Raji (cell line): ENCODE results near the gene ADK.

Experiments used
- POLR2A ChIP-seq: IDR thresholded peaks from 2 replicates; pipeline ENCODE4 v1.6.1; 2011; ENCODE audit warnings: low read depth, low read length, control low read depth; ENCODE audit not compliant: insufficient read depth

The ADK gene

GRCh38 chr10:74246495-74246894 lies 95.5 kb downstream of the ADK start:
- TF ChIP-seq POLR2A, result no peak

GRCh38 chr10:74249865-74250264 lies 98.8 kb downstream of the ADK start:
- no peak for TF ChIP-seq POLR2A

DNA sequence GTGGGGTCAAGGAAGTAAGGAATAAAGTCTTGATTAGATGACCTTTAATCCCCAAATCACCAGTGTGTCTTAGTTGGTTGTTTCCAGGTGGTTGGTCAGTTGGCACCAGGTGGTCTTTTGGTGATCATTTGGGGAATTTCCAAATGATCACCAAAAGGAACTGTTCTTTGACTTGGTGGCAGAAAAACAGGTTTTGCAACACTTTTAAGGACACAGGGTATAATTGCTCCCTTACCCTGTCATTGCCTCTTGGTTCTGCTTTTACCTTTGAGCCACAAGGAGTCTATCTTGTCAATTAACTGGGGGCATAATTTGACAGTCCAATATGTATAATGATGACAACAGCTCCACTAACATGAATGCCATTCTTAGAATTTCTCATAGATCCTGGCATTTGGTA lies 104.2 kb downstream of the ADK start:
- TF ChIP-seq POLR2A, result no peak

GRCh38 chr10:74255888-74256357 lies 104.9 kb downstream of the ADK start:
- TF ChIP-seq POLR2A, result no peak

GRCh38 chr10:74262856-74263255 lies 111.8 kb downstream of the ADK start:
- no peak for TF ChIP-seq POLR2A

DNA sequence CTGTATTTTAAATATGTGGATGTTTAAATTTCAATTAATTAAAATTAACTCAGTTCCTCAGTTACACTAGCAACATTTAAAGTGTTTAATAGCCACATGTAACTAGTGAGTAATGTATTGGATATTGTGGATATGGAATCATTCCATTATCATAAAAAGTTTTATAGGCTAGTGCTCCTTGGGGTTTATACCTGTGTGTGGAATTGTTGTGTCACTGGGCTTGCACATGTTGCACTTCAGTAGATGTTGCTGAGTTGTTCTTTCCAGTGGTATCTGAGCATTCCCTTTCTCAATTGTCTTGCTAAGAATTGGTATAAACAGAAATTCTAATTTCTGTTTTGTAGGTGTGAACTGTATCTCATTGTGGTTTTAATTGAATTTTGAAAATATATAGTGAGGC lies 113.0 kb downstream of the ADK start:
- TF ChIP-seq POLR2A, result no peak

- no peak for TF ChIP-seq POLR2A
Measured at GRCh38 chr10:74272288-74272687, 121.3 kb downstream of the ADK start.

- TF ChIP-seq POLR2A, result no peak
Measured at GRCh38 chr10:74275755-74276290, 124.8 kb downstream of the ADK start.

DNA sequence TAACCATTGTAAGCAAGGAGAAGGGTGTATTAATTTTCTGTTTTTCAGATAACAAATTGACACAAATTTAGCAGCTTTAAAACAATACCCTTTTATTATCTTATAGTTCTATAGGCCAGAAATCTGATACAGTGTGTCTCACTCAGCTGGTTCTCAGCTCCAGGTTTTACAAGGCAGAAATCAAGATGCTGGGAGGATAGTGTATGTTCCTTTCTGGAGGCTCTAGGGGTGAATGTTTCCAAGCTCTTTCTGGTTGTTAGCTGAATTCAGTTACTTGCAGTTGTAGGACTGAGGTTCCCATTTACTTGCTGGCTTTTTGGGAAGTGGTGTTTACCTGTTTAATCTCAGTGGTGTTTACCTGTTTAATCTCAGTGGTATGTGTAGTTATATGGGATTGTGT lies 125.4 kb downstream of the ADK start:
- no peak for TF ChIP-seq POLR2A

- TF ChIP-seq POLR2A, result no peak
Measured at GRCh38 chr10:74282151-74282847, 131.3 kb downstream of the ADK start.

GRCh38 chr10:74282848-74283210 lies 131.8 kb downstream of the ADK start:
- no peak for TF ChIP-seq POLR2A

- TF ChIP-seq POLR2A, result no peak
Measured at GRCh38 chr10:74289188-74289587, 138.2 kb downstream of the ADK start.

DNA sequence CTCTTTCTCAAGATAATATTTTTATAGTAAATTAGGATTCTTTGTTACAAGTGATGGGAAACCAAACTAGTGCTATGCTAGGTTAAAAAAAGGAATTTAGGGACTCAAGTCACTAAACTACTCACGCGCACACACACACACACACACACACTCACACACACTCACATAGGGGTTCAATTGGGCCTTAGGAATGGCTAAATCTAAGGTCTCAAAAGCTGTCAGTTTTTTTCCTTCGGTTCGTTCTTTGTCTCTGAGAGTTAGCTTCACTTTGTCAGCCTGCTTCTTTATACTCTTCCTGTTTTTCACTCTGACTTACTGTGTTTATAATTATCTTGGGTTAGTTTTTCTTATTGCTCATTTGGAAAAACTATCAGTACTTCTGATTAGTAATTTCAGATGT lies 138.9 kb downstream of the ADK start:
- no peak for TF ChIP-seq POLR2A

- no peak for TF ChIP-seq POLR2A
Measured at GRCh38 chr10:74290708-74291107, 139.7 kb downstream of the ADK start.

GRCh38 chr10:74292871-74293427 lies 141.9 kb downstream of the ADK start:
- no peak for TF ChIP-seq POLR2A

- no peak for TF ChIP-seq POLR2A
Measured at GRCh38 chr10:74293686-74294371, 142.8 kb downstream of the ADK start.
